AG04449 (cell line): ENCODE measurements around the gene HBM.
A peak's percentile ranks its signal among the peaks of the same experiment; 100 is the strongest.
"Not testable (repeated sequence)": the region's sequence is repeated elsewhere in the genome, so short reads cannot be mapped to it uniquely, and the experiment has no call there.

Experiments used
- CTCF ChIA-PET: fragments of 350-600 bp; formaldehyde crosslinking; extraction: SDS; loops from one replicate; lab custom pipeline; 2021; ENCODE audit warnings: antibody characterized with exemption; lab: Yijun Ruan, JAX
- POLR2A ChIA-PET: fragments of 400-600, 350-600 bp; formaldehyde crosslinking; extraction: SDS; loops from one replicate; lab custom pipeline; 2020; ENCODE audit warnings: antibody characterized with exemption, inconsistent platforms; lab: Yijun Ruan, JAX
- DNase-seq: peaks from one replicate; pipeline ENCODE4 v3.0.0-alpha.2; 2010; ENCODE audit warnings: low read depth, low spot score
- H3K4me3 ChIP-seq: 2 replicates; pipeline ENCODE4 v1.5.1; 2011; ENCODE audit warnings: low read depth, mild to moderate bottlenecking, control low read depth, low read length
- TF ChIP-seq, protein P1 (sequence below): IDR thresholded peaks from one replicate; pipeline ENCODE4 v1.5.1; 2011; ENCODE audit warnings: mild to moderate bottlenecking, moderate library complexity, low read length, control low read depth, inconsistent platforms; ENCODE audit not compliant: insufficient read depth; ENCODE audit errors: missing control alignments

Gene HBM

DNA sequence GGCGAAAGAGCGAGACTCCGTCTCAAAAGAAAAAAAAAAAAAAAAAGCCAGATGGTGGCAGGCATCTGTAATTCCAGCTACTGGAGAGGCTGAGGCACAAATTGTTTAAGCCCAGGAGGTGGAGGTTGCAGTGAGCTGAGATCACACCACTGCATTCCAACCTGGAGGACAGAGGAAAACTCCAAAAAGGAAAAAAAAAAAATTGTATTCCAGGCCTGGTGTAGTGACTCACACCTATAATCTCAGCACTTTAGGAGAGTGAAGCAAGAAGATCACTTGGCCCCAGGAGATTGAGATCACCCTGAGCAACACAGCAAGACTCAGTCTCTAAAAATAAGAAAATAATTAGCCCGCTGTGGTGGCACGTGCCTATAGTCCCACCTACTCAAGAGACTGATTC, 34.6 kb downstream of the HBM start:
- ChIA-PET CTCF (interaction anchor here (0.8 to 3.0 kb wide), 3 partner anchors 11 to 27 kb away, joined by 3 to 8 read pairs (median 5); no protein-coding TSS in a partner anchor), POLR2A (no interaction called here)
- TF ChIP-seq, protein P1, sequence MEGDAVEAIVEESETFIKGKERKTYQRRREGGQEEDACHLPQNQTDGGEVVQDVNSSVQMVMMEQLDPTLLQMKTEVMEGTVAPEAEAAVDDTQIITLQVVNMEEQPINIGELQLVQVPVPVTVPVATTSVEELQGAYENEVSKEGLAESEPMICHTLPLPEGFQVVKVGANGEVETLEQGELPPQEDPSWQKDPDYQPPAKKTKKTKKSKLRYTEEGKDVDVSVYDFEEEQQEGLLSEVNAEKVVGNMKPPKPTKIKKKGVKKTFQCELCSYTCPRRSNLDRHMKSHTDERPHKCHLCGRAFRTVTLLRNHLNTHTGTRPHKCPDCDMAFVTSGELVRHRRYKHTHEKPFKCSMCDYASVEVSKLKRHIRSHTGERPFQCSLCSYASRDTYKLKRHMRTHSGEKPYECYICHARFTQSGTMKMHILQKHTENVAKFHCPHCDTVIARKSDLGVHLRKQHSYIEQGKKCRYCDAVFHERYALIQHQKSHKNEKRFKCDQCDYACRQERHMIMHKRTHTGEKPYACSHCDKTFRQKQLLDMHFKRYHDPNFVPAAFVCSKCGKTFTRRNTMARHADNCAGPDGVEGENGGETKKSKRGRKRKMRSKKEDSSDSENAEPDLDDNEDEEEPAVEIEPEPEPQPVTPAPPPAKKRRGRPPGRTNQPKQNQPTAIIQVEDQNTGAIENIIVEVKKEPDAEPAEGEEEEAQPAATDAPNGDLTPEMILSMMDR = no peak
- peak; percentile 44 for DNase-seq
- H3K4me3 ChIP-seq = no peak overlapping the region

GRCh38 chr16:203246-203645, 37.5 kb downstream of the HBM start:
- ChIA-PET CTCF (no interaction called here), POLR2A (no interaction called here)
- H3K4me3 ChIP-seq = no peak overlapping the region
- no peak for DNase-seq
- TF ChIP-seq, protein P1 = no peak

- DNase-seq, H3K4me3 ChIP-seq, POLR2A ChIA-PET: not testable (repeated sequence)
- CTCF ChIA-PET = interaction anchor here (1.2 kb wide), 1 partner anchor 158 kb away, joined by 3 read pairs; no protein-coding TSS in a partner anchor
Measured at GRCh38 chr16:204046-204445, 38.3 kb downstream of the HBM start.

- DNase-seq, H3K4me3 ChIP-seq, POLR2A ChIA-PET: not testable (repeated sequence)
- CTCF ChIA-PET = interaction anchor here (0.9 to 4.7 kb wide), 3 partner anchors 19 to 102 kb away, joined by 3 to 23 read pairs (median 3); partner anchors contain the start of gene HBQ1
Measured at GRCh38 chr16:209359-209758, 43.6 kb downstream of the HBM start.

DNA sequence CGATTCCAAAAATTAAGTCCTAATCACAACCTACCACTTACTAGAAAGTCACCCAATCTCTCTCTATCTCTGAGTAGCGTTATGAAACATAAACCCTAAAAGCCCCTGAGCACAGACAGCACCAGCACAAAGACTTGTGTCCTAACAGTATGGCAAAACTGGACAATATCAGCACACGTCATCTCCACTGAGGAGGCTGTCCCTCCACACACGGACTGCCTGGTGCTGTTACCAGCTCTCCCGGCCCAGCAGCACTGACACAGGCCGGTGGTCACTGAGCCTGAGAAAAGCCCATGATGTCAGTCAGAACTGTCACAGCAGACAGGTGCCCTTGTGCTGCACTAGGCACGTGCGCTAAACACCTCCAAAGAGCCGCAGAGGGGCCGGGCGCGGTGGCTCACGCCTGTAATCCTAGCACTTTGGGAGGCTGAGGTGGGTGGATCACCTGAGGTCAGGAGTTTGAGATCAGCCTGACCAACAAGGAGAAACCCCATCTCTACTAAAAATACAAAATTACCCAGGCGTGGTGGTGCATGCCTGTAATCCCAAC, 45.9 kb downstream of the HBM start:
- H3K4me3 ChIP-seq, POLR2A ChIA-PET, DNase-seq: not testable (repeated sequence)
- CTCF ChIA-PET = interaction anchor here (0.9 to 2.8 kb wide), 3 partner anchors 12 to 138 kb away, joined by 3 to 8 read pairs (median 7); no protein-coding TSS in a partner anchor

GRCh38 chr16:212999-213398, 47.2 kb downstream of the HBM start:
- ChIA-PET POLR2A (interaction anchor here (0.6 kb wide), 1 partner anchor 128 kb away, joined by 3 read pairs; no protein-coding TSS in a partner anchor), CTCF (interaction anchor here (1.0 to 1.3 kb wide), 2 partner anchors 9 to 139 kb away, joined by 3 to 7 read pairs; no protein-coding TSS in a partner anchor)
- no peak for DNase-seq
- TF ChIP-seq, protein P1 = no peak
- no peak overlapping the region for H3K4me3 ChIP-seq
